ENCODE results near the gene MRPL53. TPM values are rescaled to one million over a fixed set of nuclear protein-coding genes. Genes with fewer than 3 reads are reported as not detected.

Gene MRPL53
- total and polyA plus RNA-seq, 2 of the 8 experiments (the other 6 are each of a cell fraction or from before 2014, with no cell fraction given), result 36.6 to 46.3 TPM

- Histone ChIP-seq H3K18ac (ENCODE audit: extremely low read depth, low read length) (no peak overlapping the region), H3K56ac (replicated peaks; ENCODE audit: insufficient read length, low read depth, low read length) (no peak overlapping the region), H3K23ac (ENCODE audit: insufficient read length) (no peak overlapping the region), H4K5ac (ENCODE audit: insufficient read length, low read depth, low read length) (no peak overlapping the region), H3K4me2 (ENCODE audit: insufficient read depth in 1 of 2, low read depth in 2 of 2, low read length in 2 of 2) (no peak overlapping the region), H2BK12ac (ENCODE audit: low read depth, low read length) (0 out of 2 replicates have a peak overlapping the region, but pooled peaks have one; percentile 12), H3K4me3 (ENCODE audit: extremely low read depth in 1 of 4, insufficient read depth in 2 of 4, low read depth in 3 of 4, low read length in 4 of 4) (no peak overlapping the region), H3K4me1 (replicated peaks in 1 of 4; ENCODE audit: control insufficient read depth in 3 of 4, insufficient read depth in 4 of 4, low read length in 3 of 4) (peaks cover 2 to 29% (median 16%) of the 10 kb centered on the region in 4 experiments), H4K20me1 (replicated peaks in 1 of 2; ENCODE audit: control insufficient read depth in 1 of 2, insufficient read depth in 2 of 2, low read length in 2 of 2) (peaks cover 2% of the 10 kb centered on the region in 2 experiments), H3K79me1 (ENCODE audit: low read depth, low read length) (no peaks in the 10 kb centered on the region), H3K79me2 (ENCODE audit: control insufficient read depth in 1 of 2, insufficient read depth in 2 of 2, low read length in 2 of 2) (peaks cover 0 to 3% of the 10 kb centered on the region in 2 experiments; a peak in 1 of 4 replicates), H3K36me3 (ENCODE audit: control insufficient read depth in 2 of 4, insufficient read depth in 4 of 4, low read length in 3 of 4) (peaks cover 0 to 15% (median 0%) of the 10 kb centered on the region in 4 experiments; a peak in 1 of 8 replicates), H3K27me3 (replicated peaks in 1 of 4; ENCODE audit: control insufficient read depth in 3 of 4, extremely low read depth in 1 of 4, insufficient read depth in 3 of 4, low read length in 3 of 4) (peaks cover 64 to 83% (median 78%) of the 10 kb centered on the region in 4 experiments), H2BK5ac (ENCODE audit: low read depth, low read length) (no peak overlapping the region), H2AK5ac (ENCODE audit: low read depth, low read length) (no peak overlapping the region), H4K8ac (ENCODE audit: extremely low read depth, insufficient read depth, low read length) (no peak overlapping the region), H2AFZ (ENCODE audit: low read length) (no peak overlapping the region), H2BK15ac (ENCODE audit: low read length) (no peak overlapping the region), H3K14ac (ENCODE audit: insufficient read length) (no peak overlapping the region), H3K27ac (ENCODE audit: low read depth, low read length) (no peak overlapping the region), H2BK20ac (ENCODE audit: low read length) (no peak overlapping the region), H3K23me2 (ENCODE audit: low read depth, low read length) (peaks cover 21% of the 10 kb centered on the region), H2BK120ac (replicated peaks; ENCODE audit: low read depth, low read length) (no peak overlapping the region), H3K4ac (replicated peaks; ENCODE audit: insufficient read length, low read depth, low read length) (no peak overlapping the region), H4K91ac (replicated peaks; ENCODE audit: insufficient read length, low read length) (no peak overlapping the region), H3K9ac (replicated peaks in 1 of 4; ENCODE audit: extremely low read depth in 1 of 4, low read depth in 3 of 4, low read length in 3 of 4) (no peak overlapping the region), H3K9me3 (ENCODE audit: insufficient read depth in 2 of 2, low read depth in 1 of 2, low read length in 1 of 2) (peaks cover 0 to 7% of the 10 kb centered on the region in 2 experiments; a peak in 2 of 4 replicates)
- 65% methylated on average over 11 of the region's 11 CpGs; no CpG with 5 or more reads in 1 of the 2 experiments for WGBS, 2 experiments (ENCODE audit: extremely low coverage in 1 of 2, insufficient coverage in 1 of 2, insufficient read length in 1 of 2, insufficient replicate concordance in 2 of 2, low coverage in 1 of 2, low lambda C conversion rate in 2 of 2, missing lambda C conversion rate in 1 of 2)
- ChIA-PET POLR2A (ENCODE audit: partially characterized antibody) (interaction anchor here (2.6 to 6.7 kb wide), 2 partner anchors 11 to 13 kb away, joined by 13 to 63 read pairs; partner anchors contain the start of gene LBX2), CTCF (ENCODE audit: partially characterized antibody) (interaction anchor here (1.4 to 4.2 kb wide), 4 partner anchors 7 to 76 kb away, joined by 8 to 20 read pairs (median 9); partner anchors contain the start of genes CCDC142 and TTC31)
- no peak for DNase-seq (ENCODE audit: low read depth in 1 of 2, low spot score in 2 of 2)
- no peak for FAIRE-seq
- TF ChIP-seq RAD21 (IDR thresholded peaks at IDR 0.05 in 1 of 2, conservative IDR thresholded peaks at IDR 0.05 in 1 of 2; ENCODE audit: low read depth in 2 of 2, low read length in 2 of 2), result no peak
- peak; percentile 37 for TF ChIP-seq RNF2 (IDR thresholded peaks at IDR 0.05; ENCODE audit: borderline replicate concordance, low read depth, low read length, missing control alignments, poor library complexity, severe bottlenecking)
- peak; percentile 37 for TF ChIP-seq EZH2 (IDR thresholded peaks at IDR 0.05; ENCODE audit: low read depth, low read length, severe bottlenecking)
- TF ChIP-seq GABPA (IDR thresholded peaks at IDR 0.05; ENCODE audit: borderline replicate concordance, insufficient read depth, low read length), result no peak
- no peak for TF ChIP-seq MAX (IDR thresholded peaks at IDR 0.05)
- TF ChIP-seq FOSL1 (IDR thresholded peaks at IDR 0.05; ENCODE audit: insufficient read depth, low read depth, low read length), result no peak
These were observed 38.9 kb upstream of the MRPL53 start for GRCh38 chr2:74511104-74511989.
